SK-N-SH treated with all-trans-retinoic acid at 6 μM for 48 hours (cell line): ENCODE results near the gene SLC27A4.

ENCODE experiments used
- CREB5 ChIP-seq: fragments of 250-450 bp; sonication (Bioruptor Pico); IDR thresholded peaks from 2 replicates; pipeline ENCODE4 v1.5.1; 2020; ENCODE audit warnings: low read depth, mild to moderate bottlenecking, moderate library complexity
- OSR1 ChIP-seq: fragments of 250-450 bp; sonication (Bioruptor Pico); IDR thresholded peaks from 2 replicates; pipeline ENCODE4 v1.8.0; 2022; ENCODE audit warnings: moderate library complexity, mild to moderate bottlenecking, inconsistent platforms
- TF ChIP-seq, protein P1 (sequence below): fragments of 250-450 bp; sonication (Bioruptor Pico); IDR thresholded peaks from 2 replicates; pipeline ENCODE4 v1.8.0; 2020; ENCODE audit warnings: mild to moderate bottlenecking, moderate library complexity, borderline replicate concordance

DNA sequence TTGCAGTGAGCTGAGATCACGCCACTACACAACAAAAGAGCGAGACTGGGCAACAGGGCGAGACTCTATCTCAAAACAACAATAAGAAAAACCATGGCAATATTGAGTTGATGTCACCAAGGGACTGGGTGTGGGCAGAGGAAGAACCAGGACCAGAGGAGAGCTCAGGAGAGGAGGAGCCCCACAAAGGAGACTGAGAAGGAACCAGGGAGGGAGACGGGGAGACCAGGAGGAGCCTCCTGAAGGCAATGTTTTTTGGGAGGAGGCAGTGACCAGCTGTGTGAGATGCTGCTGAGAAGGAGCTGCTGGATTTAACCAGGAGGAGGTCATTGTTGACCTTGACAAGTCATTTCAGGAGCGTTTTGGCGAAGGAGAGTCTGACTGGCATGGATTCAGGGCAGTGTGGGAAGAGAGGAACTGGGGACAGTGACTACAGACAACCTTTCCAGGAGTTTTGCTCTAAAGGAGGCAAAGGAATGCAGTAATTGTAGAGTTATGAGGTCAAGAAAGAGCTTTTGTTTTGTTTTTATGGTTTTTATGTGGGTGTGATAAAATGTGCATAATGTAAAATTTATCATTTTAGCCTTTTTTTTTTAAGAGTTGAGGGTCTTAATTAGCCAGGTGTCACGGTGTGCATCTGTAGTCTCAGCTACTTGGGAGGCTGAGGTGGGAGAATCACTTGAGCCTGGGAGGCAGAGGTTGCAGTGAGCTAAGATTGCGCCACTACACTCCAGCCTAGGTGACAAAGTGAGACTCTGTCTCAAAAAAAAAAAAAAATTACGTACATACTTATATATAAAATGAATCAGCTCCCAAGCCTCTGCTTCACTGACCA lies 36.0 kb upstream of the SLC27A4 start:
- TF ChIP-seq OSR1 (CRISPR knock-in tag), result no peak
- TF ChIP-seq CREB5 (CRISPR knock-in tag), result no peak
- TF ChIP-seq, protein P1, sequence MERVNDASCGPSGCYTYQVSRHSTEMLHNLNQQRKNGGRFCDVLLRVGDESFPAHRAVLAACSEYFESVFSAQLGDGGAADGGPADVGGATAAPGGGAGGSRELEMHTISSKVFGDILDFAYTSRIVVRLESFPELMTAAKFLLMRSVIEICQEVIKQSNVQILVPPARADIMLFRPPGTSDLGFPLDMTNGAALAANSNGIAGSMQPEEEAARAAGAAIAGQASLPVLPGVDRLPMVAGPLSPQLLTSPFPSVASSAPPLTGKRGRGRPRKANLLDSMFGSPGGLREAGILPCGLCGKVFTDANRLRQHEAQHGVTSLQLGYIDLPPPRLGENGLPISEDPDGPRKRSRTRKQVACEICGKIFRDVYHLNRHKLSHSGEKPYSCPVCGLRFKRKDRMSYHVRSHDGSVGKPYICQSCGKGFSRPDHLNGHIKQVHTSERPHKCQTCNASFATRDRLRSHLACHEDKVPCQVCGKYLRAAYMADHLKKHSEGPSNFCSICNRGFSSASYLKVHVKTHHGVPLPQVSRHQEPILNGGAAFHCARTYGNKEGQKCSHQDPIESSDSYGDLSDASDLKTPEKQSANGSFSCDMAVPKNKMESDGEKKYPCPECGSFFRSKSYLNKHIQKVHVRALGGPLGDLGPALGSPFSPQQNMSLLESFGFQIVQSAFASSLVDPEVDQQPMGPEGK (CRISPR knock-in tag), result no peak
